ENCODE data around the gene TMEM132A.
A peak's percentile ranks its signal among the peaks of the same experiment; 100 is the strongest.

TMEM132A gene, protein sequence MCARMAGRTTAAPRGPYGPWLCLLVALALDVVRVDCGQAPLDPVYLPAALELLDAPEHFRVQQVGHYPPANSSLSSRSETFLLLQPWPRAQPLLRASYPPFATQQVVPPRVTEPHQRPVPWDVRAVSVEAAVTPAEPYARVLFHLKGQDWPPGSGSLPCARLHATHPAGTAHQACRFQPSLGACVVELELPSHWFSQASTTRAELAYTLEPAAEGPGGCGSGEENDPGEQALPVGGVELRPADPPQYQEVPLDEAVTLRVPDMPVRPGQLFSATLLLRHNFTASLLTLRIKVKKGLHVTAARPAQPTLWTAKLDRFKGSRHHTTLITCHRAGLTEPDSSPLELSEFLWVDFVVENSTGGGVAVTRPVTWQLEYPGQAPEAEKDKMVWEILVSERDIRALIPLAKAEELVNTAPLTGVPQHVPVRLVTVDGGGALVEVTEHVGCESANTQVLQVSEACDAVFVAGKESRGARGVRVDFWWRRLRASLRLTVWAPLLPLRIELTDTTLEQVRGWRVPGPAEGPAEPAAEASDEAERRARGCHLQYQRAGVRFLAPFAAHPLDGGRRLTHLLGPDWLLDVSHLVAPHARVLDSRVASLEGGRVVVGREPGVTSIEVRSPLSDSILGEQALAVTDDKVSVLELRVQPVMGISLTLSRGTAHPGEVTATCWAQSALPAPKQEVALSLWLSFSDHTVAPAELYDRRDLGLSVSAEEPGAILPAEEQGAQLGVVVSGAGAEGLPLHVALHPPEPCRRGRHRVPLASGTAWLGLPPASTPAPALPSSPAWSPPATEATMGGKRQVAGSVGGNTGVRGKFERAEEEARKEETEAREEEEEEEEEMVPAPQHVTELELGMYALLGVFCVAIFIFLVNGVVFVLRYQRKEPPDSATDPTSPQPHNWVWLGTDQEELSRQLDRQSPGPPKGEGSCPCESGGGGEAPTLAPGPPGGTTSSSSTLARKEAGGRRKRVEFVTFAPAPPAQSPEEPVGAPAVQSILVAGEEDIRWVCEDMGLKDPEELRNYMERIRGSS

DNA sequence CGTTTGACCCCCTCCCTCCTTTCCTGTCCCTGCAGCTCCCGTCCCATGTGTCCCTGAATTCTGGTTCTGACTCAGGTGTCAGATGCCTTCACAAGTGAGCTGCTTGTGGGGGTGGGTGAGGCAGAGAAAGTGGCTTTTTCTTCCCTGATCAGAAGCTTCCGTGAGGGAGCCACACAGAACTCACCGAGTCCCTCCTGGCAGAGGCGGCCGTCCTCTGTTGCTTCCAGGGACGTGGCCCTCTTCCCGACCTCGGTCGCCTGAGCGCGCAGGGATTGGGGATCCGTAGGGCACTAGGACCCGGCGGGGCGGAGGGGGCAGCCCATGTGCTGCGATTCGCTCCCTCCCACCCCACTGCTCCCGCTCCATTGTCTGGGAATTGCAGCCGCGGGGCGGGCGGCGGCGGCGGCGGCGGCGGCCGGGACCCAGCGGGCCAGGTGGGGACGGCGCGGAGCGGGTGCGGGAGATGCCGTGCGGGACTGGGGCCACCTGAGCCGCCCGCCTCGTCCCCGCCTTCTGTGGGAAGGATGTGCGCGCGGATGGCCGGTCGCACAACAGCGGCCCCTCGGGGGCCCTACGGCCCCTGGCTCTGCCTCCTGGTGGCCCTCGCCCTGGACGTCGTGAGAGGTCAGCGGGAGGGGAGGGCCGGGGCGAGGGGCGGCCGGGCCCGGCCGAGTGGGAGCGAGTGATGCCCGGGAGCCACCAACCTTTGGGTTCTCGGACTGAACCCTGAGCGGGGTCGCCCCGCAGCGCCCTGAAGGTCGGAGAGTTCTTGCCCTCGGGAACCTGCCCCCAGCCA lies at the start of gene TMEM132A:
TMEM132A (plus strand) TSS at position 351 of the 796 bp plus-strand sequence; CDS start at position 525, 174 bp downstream.
- DNase-seq: no peak

GRCh38 chr11:60875366-60876167 lies 48.7 kb upstream of the TMEM132A start:
- DNase-seq: no peak

DNA sequence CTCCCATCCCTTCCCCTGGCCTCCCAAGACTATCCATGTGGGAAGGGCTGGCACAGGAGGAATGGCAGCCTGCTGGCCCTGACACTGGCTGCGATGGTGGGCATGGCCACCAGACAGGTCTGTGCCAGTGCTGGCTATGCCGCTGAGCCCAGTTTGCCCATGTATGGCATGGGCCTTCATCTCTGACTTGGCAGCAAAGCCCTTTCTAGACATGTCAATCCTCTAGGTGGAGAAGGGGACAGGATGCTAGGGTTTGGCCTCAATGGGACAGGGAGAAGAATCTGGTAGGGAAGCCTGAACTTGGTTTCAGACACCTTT lies 48.1 kb upstream of the TMEM132A start:
- DNase-seq: no peak

- DNase-seq: no peak
Observed at GRCh38 chr11:60878245-60879101, 45.8 kb upstream of the TMEM132A start.

- no peak for DNase-seq
Observed at GRCh38 chr11:60879104-60879503, 45.2 kb upstream of the TMEM132A start.

- DNase-seq: no peak
Observed at GRCh38 chr11:60879971-60880588, 44.2 kb upstream of the TMEM132A start.

GRCh38 chr11:60880643-60881282 lies 43.5 kb upstream of the TMEM132A start:
- no peak for DNase-seq

DNA sequence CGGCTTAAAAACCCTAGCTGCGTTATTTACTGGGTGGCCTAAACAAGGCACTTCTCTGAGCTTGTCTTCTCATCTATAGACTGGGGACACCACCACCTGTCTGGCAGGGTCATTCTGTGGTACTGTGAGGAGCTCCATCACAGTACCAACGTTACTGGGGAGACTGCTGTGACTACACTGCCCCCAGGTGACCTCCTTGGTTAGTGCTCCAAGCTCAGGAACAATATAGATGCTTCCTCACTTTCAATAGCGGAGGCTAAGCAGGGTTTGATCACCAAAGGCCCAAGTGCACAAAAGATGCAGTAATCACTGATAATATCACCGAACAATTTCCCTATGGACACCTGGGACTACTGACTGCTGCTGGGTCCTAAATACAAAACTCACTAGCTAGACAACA lies 36.7 kb upstream of the TMEM132A start:
- DNase-seq: peak; percentile 37

DNA sequence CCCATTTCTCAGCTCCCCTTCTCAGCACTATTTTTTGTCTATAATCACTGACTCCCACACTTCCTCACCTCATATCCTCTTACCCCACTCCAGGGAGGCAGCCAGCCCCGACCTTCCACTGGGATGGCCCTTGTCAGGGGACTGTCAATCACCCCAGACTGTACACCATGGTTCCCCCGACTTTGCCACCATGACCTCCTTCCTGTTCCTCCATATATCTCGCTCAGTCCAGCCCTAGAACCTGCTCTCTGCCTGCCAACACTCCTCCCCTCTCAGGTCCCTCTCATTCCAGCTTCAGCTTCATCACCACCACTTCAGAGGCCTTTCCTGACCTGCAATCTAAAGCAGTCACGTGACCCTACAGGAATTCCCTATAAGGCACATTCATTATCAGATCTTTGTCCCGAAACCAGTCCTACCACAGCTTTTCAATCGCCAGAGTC lies 34.4 kb upstream of the TMEM132A start:
- no peak for DNase-seq

DNA sequence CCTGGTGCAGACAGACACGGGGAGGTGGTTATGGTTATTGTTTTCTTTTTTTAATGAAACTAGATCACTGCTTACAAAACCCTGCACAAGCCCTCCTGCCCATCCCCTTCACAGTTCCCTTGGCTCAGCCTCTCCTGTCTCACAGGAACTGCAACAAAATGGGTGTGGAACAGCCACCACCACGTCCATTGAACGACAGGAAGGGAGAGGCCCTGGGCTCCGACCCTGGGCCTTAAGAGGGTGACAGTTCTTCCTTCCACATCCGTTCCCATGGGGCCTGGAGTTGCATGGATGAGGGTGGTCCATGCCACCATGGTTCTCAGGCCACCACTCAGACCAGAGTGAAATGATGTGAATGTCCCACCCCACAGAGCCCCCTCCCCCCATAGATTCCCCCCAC lies 33.6 kb upstream of the TMEM132A start:
- no peak for DNase-seq

- no peak for DNase-seq
Observed at GRCh38 chr11:60891103-60891741, 33.0 kb upstream of the TMEM132A start.

DNA sequence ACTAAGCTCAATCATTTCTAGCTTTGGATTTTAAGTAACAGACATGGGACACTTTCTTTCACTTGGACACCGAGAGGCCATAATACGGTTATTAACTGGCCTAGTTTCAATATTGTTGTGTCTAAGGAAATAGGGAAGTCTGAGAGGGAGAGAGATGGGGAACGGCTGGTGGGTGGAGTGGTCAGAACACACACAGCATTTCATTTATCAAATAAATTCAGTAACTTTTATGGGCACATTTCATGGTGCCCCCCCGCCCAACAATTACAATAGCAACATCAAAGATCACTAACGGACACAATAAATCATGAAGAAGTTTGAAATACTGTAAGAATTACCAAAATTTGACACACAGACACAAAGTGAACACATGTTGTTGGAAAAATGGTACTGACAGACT lies 28.6 kb upstream of the TMEM132A start:
- no peak for DNase-seq

DNA sequence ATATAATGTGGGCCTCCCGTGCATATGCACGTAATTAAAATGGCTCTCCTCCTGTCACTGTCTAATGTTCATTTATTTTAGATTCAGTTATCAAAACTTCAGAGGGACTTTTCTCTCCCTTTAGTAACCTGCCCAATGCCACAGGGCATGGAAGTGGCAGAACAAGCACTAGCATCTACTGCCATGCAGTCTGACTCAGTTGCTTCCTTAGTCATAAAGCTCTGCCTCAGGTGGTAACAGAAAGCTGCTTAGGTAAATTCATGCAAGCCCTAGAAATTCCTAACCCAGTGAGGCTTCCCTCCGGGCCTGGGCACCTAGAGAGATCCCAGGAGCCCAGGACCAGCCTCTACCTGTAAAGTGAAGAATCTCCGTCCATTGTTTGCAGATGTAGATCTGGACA lies 26.8 kb upstream of the TMEM132A start:
- no peak for DNase-seq

GRCh38 chr11:60899046-60899936 lies 25.0 kb upstream of the TMEM132A start:
- DNase-seq: no peak

- no peak for DNase-seq
Observed at GRCh38 chr11:60899977-60900376, 24.3 kb upstream of the TMEM132A start.

DNA sequence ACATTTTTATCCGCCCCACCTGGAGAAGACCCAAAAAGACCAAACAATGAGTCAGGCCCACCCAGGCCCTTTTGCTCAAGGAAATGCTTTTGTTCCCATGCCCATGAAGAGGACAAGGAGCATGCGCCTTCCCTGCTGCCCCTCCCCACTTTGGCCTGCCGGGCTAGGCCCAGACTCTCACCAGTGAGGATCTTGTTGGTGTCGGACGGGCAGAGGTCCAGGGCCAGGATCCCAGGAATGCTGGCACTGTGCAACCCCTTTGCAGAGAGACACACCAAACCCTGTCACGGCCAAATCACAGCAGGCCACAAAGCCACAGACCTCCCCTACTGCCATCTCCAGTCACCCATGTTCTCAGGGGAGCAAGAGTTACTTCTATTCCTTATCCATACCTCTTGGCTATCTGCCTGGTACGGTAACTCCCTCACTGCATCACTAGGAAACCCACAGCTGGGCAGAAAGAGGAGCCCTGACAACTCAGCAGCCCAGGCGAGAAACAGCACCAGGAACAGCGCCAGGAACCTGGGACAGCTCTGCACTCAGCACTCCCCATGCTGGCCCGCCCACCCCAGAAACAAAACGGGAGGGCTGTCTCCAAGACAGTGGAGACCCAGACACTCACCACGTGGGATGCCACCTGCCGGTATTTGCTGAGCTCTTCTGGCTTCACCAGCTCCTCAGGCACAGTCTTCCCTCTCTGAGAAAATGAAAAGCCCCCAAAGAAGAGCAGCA lies 23.4 kb upstream of the TMEM132A start:
- no peak for DNase-seq

DNA sequence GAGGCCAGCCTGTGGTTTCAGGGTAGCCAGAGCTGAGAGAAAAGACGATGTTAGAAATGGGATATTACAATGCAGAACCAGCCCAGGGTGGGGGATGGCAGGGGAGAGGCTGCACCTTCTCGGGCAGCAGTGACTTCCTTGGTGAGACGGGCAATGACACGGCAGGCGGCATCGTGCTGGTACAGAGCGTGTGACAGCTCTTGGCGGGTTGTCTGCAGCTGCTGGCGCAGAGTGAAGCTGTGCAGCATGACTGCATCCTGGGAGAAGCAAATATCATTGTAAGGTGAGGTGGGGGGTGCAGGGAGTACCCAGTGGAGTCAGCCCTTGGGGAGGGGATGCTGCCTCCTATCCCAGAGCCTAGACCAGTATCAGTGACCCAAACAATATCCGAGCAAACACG lies 21.6 kb upstream of the TMEM132A start:
- no peak for DNase-seq

DNA sequence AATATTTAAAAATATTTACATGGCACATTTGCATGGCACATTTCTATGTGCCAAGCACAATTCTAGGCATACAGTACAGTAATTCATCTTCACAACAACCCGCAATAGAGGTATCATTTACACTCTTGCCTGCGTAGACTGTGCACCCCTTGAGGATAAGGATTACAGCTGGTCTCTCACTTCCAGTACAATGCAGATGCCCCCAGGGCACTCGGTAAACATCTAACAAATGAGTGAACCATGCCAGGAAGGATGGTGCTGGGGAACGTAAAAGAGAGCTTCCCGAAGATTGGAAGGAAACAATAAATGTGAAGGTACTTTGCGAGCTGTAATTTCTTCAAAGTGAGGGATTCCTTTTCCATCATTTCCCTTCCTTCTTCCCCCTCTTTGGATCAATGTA lies 19.2 kb upstream of the TMEM132A start:
- DNase-seq: no peak
